ENCODE data around the gene DYNLT2.

- no peak for TF ChIP-seq KAT7 (CRISPR knock-in tag; IDR thresholded peaks at IDR 0.05; ENCODE audit: borderline replicate concordance)
- TF ChIP-seq CBFB (CRISPR knock-in tag; IDR thresholded peaks at IDR 0.05; ENCODE audit: low read depth), result no peak
- TF ChIP-seq TEAD4 (CRISPR knock-in tag; IDR thresholded peaks at IDR 0.05), result no peak
- no peak for TF ChIP-seq ZNF317 (CRISPR knock-in tag; IDR thresholded peaks at IDR 0.05; ENCODE audit: borderline replicate concordance, low read depth)
- no peak for TF ChIP-seq CTCF (IDR thresholded peaks at IDR 0.05)
- TF ChIP-seq SP1 (CRISPR knock-in tag; conservative IDR thresholded peaks at IDR 0.05), result no peak
- no peak for TF ChIP-seq JUN (CRISPR knock-in tag; IDR thresholded peaks at IDR 0.05)
- TF ChIP-seq E2F5 (CRISPR knock-in tag; IDR thresholded peaks at IDR 0.05), result no peak
These were observed 33.5 kb upstream of the DYNLT2 start for GRCh38 chr6:169784821-169785340.
